ENCODE results near the gene ASB16.
A peak's percentile ranks its signal among the peaks of the same experiment; 100 is the strongest.

DNA sequence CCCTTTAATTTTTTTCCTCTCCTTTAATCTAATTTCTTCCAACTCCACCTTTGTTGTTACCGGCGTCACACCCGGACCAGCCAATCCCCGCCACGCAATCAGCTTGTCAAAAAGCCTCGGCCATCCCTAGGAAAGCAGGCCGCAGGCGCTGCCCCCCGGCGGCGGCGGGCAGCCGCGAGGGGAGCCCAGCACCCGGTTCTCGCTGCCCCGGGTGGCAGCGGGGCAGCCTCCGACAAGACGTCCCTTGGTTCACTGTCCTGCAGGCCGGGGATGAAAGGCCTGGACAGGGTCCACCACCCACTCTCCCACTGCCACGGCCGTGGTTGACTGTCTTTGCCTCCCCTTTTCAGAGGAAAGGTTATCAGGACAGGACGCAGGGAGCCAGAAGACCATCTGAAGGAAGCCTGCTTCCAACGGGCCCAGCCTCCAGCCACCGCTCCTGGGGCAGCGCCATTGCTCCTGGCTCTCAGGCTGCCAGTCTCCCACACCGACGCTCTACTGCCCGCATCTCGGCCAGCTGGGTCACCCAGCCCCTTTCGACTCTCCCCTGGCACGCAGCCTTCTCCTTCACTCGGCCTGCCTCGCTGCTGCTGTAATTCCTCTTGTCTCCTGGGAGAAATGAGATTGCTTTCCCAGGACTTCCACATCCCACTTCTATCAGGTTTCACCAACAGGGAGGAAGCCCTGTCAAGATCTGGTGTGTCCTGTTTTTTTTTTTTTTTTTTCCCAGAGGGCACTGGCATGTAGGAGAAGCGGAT lies 51.8 kb downstream of the ASB16 start:
- TF ChIP-seq, protein P1, sequence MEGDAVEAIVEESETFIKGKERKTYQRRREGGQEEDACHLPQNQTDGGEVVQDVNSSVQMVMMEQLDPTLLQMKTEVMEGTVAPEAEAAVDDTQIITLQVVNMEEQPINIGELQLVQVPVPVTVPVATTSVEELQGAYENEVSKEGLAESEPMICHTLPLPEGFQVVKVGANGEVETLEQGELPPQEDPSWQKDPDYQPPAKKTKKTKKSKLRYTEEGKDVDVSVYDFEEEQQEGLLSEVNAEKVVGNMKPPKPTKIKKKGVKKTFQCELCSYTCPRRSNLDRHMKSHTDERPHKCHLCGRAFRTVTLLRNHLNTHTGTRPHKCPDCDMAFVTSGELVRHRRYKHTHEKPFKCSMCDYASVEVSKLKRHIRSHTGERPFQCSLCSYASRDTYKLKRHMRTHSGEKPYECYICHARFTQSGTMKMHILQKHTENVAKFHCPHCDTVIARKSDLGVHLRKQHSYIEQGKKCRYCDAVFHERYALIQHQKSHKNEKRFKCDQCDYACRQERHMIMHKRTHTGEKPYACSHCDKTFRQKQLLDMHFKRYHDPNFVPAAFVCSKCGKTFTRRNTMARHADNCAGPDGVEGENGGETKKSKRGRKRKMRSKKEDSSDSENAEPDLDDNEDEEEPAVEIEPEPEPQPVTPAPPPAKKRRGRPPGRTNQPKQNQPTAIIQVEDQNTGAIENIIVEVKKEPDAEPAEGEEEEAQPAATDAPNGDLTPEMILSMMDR (IDR thresholded peaks at IDR 0.05) = peak; percentile 7 to 48 (median 28)
- peak; percentile 65 to 74 for TF ChIP-seq POLR2A (IDR thresholded peaks at IDR 0.05)
